Hepatocyte (in vitro differentiated cells): ENCODE results near the gene C11orf52. TPM values are rescaled to one million over a fixed set of nuclear protein-coding genes. Genes with fewer than 3 reads are reported as not detected.
A peak's percentile ranks its signal among the peaks of the same experiment; 100 is the strongest.

Source experiments
- DNase-seq: peaks from one replicate; pipeline ENCODE4 v3.0.0-alpha.2; 2016; ENCODE audit warnings: low spot score
- H2AFZ ChIP-seq: fragments of 200-600 bp; sonication (generic); 2 replicates; pipeline ENCODE4 v1.6.0; 2016; ENCODE audit warnings: antibody characterized with exemption, mild to moderate bottlenecking
- H3K27ac ChIP-seq: fragments of 200-600 bp; sonication (generic); 2 replicates; pipeline ENCODE4 v1.5.1; 2016; ENCODE audit warnings: mild to moderate bottlenecking
- H3K27me3 ChIP-seq: fragments of 200-600 bp; sonication (generic); 2 replicates; pipeline ENCODE4 v1.6.1; 2016
- H3K36me3 ChIP-seq: fragments of 200-600 bp; sonication (generic); replicated peaks from 2 replicates; pipeline ENCODE4 v1.5.1; 2016; ENCODE audit warnings: low read depth; ENCODE audit not compliant: insufficient read depth
- H3K4me1 ChIP-seq: fragments of 200-600 bp; sonication (generic); 2 replicates; pipeline ENCODE4 v1.5.1; 2016; ENCODE audit warnings: mild to moderate bottlenecking, moderate library complexity; ENCODE audit not compliant: insufficient read depth
- H3K4me2 ChIP-seq: fragments of 200-600 bp; sonication (generic); 2 replicates; pipeline ENCODE4 v1.6.0; 2016
- H3K4me3 ChIP-seq: fragments of 200-600 bp; sonication (generic); 2 replicates; pipeline ENCODE4 v1.5.1; 2016; ENCODE audit warnings: mild to moderate bottlenecking
- H3K79me2 ChIP-seq: fragments of 200-600 bp; sonication (generic); 2 replicates; pipeline ENCODE4 v1.6.0; 2017; ENCODE audit warnings: mild to moderate bottlenecking
- H3K9me2 ChIP-seq: fragments of 200-600 bp; sonication (generic); replicated peaks from 2 replicates; pipeline ENCODE4 v1.6.0; 2017; ENCODE audit warnings: mild to moderate bottlenecking; ENCODE audit not compliant: insufficient read depth
- H3K9me3 ChIP-seq: fragments of 200-600 bp; sonication (generic); 2 replicates; pipeline ENCODE4 v1.5.1; 2016; ENCODE audit warnings: low read depth, mild to moderate bottlenecking
- H4K20me1 ChIP-seq: fragments of 200-600 bp; sonication (generic); 2 replicates; pipeline ENCODE4 v1.6.0; 2016; ENCODE audit warnings: mild to moderate bottlenecking; ENCODE audit not compliant: insufficient read depth, poor library complexity, severe bottlenecking
- EZH2 ChIP-seq: fragments of 200-600 bp; sonication (generic); IDR thresholded peaks from 2 replicates; pipeline ENCODE4 v1.6.1; 2016; ENCODE audit warnings: antibody characterized with exemption, mild to moderate bottlenecking, borderline replicate concordance
- EZH2phosphoT487 ChIP-seq: fragments of 200-600 bp; sonication (generic); IDR thresholded peaks from one replicate; pipeline ENCODE4 v1.6.1; 2018; ENCODE audit warnings: antibody characterized with exemption, mild to moderate bottlenecking, low read depth, moderate library complexity; ENCODE audit not compliant: unreplicated experiment, severe bottlenecking
- WGBS: methylation state at CpG from one replicate; pipeline ENCODE4 v1.1.6; 2016; ENCODE audit warnings: low lambda C conversion rate; ENCODE audit errors: missing lambda C conversion rate; 5-methylcytosine and 5-hydroxymethylcytosine counted together
- polyA plus RNA-seq: library from polyadenylated mRNA; unstranded; fragments of >200 nt; fragmentation: Nextera tagmentation; extraction: Ambion mirVana; gene quantifications from 2 replicates; pipeline ENCODE4 v1.2.1, GENCODE V29; 2016
- total RNA-seq: library from RNA; depleted of rRNA; stranded (reverse); fragments of >200 nt; gene quantifications from 2 replicates; pipeline ENCODE4 v1.2.3, GENCODE V29; 2014
- TF ChIP-seq, protein P1 (sequence below): fragments of 200-600 bp; sonication (generic); IDR thresholded peaks from 2 replicates; pipeline ENCODE4 v1.5.1; 2016; ENCODE audit warnings: antibody characterized with exemption, mild to moderate bottlenecking; ENCODE audit not compliant: poor library complexity

C11orf52 gene
- total and polyA plus RNA-seq, 2 experiments from 2014 or later: 14.8 to 23.7 TPM

DNA sequence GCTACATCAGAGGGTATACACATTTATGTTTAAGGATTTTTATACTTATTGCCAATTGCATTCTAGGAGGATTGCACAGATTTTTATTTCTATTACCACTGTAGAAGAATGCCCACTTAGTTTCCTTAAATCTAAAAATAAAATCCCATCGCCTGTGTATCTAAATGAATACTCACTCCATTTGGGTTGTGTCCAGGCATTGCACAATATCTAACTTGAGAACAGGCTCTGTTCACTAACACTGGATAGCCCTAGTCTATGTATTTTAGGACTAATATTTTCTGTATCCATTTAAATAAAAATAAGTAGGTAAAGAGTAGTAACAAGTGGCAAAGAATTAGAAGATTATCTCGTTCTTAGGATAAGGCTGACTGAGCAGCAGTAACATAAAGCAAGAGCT, 4.1 kb downstream of the C11orf52 start:
- Histone ChIP-seq H3K4me3 (no peak overlapping the region), H3K9me3 (no peaks in the 10 kb centered on the region), H3K4me1 (peaks cover 47% of the 10 kb centered on the region), H2AFZ (peak overlapping the region; percentile 12), H3K9me2 (no peaks in the 10 kb centered on the region), H3K27ac (peak overlapping the region; percentile 89), H3K36me3 (no peaks in the 10 kb centered on the region), H4K20me1 (no peaks in the 10 kb centered on the region), H3K27me3 (no peaks in the 10 kb centered on the region), H3K4me2 (peak overlapping the region; percentile 63), H3K79me2 (peaks cover 20% of the 10 kb centered on the region)
- WGBS: 50% methylated on average over 2 of the region's 2 CpGs
- TF ChIP-seq EZH2phosphoT487 (no peak), EZH2 (no peak)
- TF ChIP-seq, protein P1, sequence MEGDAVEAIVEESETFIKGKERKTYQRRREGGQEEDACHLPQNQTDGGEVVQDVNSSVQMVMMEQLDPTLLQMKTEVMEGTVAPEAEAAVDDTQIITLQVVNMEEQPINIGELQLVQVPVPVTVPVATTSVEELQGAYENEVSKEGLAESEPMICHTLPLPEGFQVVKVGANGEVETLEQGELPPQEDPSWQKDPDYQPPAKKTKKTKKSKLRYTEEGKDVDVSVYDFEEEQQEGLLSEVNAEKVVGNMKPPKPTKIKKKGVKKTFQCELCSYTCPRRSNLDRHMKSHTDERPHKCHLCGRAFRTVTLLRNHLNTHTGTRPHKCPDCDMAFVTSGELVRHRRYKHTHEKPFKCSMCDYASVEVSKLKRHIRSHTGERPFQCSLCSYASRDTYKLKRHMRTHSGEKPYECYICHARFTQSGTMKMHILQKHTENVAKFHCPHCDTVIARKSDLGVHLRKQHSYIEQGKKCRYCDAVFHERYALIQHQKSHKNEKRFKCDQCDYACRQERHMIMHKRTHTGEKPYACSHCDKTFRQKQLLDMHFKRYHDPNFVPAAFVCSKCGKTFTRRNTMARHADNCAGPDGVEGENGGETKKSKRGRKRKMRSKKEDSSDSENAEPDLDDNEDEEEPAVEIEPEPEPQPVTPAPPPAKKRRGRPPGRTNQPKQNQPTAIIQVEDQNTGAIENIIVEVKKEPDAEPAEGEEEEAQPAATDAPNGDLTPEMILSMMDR: no peak
- no peak for DNase-seq

DNA sequence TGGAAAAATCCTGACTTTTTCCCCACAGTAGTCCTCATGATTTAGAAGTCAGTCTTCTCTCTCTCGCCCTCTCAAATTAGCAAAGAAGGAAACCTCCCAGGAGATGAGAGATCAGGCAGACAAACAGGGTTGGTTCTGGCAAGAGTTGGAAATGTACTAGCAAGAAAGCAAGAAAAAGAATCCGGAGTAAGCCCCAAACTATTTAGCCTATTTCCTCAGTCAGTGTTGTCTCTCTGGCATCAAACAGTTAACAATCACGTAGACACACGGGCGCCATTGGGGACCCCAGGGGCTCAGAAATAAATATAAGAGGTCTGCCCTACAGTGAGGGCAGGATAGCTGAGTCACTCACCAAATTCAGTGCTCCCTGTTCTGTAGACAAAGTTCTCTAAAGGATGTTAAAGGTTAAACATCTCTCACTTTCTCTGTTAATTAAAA, 4.7 kb downstream of the C11orf52 start:
- Histone ChIP-seq H3K4me1 (peaks cover 41% of the 10 kb centered on the region), H3K4me3 (no peak overlapping the region), H3K79me2 (peaks cover 20% of the 10 kb centered on the region), H4K20me1 (no peaks in the 10 kb centered on the region), H3K27ac (peak overlapping the region; percentile 89), H3K36me3 (no peaks in the 10 kb centered on the region), H3K9me2 (no peaks in the 10 kb centered on the region), H2AFZ (peak overlapping the region; percentile 12), H3K4me2 (peak overlapping the region; percentile 63), H3K27me3 (no peaks in the 10 kb centered on the region), H3K9me3 (no peaks in the 10 kb centered on the region)
- no peak for DNase-seq
- TF ChIP-seq, protein P1: no peak
- TF ChIP-seq EZH2phosphoT487 (no peak), EZH2 (no peak)
- 17% methylated on average over 5 of the region's 5 CpGs for WGBS

DNA sequence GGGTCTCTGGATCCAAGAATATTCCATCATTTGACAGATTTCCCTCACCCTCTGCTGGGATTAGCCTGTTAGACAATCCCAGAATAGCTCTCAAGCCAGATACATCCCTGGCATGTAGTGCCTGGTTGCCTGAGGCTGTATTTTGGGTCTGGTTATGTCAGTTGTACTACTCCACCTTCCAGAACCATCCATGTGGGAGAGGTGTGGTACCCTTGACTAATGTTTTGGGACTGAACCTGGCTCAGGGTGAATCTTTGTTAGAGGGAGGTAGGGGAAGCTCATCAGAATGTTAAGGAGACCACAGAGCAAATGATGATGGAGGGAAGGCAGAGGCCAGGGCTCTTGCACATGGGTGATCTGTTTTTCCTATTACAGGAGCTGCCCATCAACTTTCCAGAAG, 5.2 kb downstream of the C11orf52 start:
- H3K9me2 ChIP-seq: no peaks in the 10 kb centered on the region
- H3K79me2 ChIP-seq: peaks cover 20% of the 10 kb centered on the region
- H4K20me1 ChIP-seq: no peaks in the 10 kb centered on the region
- peak overlapping the region; percentile 12 for H2AFZ ChIP-seq
- H3K27me3 ChIP-seq: no peaks in the 10 kb centered on the region
- peak overlapping the region; percentile 89 for H3K27ac ChIP-seq
- DNase-seq: no peak
- no peaks in the 10 kb centered on the region for H3K9me3 ChIP-seq
- no peaks in the 10 kb centered on the region for H3K36me3 ChIP-seq
- TF ChIP-seq EZH2phosphoT487: no peak
- TF ChIP-seq, protein P1: no peak
- peaks cover 39% of the 10 kb centered on the region for H3K4me1 ChIP-seq
- H3K4me3 ChIP-seq: no peak overlapping the region
- H3K4me2 ChIP-seq: peak overlapping the region; percentile 63

DNA sequence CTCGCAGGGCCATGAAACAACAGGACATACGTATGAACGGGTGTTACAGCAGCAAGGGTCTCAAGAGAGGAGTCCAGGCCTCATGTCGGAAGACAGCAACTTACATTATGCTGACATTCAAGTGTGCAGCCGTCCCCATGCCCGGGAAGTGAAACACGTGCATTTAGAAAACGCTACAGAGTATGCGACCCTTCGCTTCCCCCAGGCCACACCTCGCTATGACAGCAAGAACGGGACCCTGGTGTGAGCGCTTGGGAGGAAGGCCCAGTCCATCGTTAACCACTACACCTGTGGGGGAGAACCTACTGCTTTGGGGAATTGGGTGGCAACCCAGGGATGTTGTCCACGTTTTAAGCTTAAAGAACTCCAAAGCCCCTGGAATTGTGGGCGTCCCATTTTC, 7.2 kb downstream of the C11orf52 start:
- Histone ChIP-seq H3K9me3 (no peaks in the 10 kb centered on the region), H3K27ac (peak overlapping the region; percentile 89), H4K20me1 (no peaks in the 10 kb centered on the region), H3K4me3 (no peak overlapping the region), H3K4me2 (peak overlapping the region; percentile 73), H3K4me1 (peaks cover 34% of the 10 kb centered on the region), H3K27me3 (no peaks in the 10 kb centered on the region), H3K9me2 (no peaks in the 10 kb centered on the region), H3K79me2 (peaks cover 9% of the 10 kb centered on the region), H3K36me3 (no peaks in the 10 kb centered on the region), H2AFZ (peak overlapping the region; percentile 20)
- 95% methylated on average over 16 of the region's 16 CpGs for WGBS
- TF ChIP-seq, protein P1: no peak
- TF ChIP-seq EZH2 (no peak), EZH2phosphoT487 (no peak)
- no peak for DNase-seq
